Activated T-cell treated with anti-CD3 and anti-CD28 coated beads, Interleukin-2, amount 50 U/mL, for 4 hours (primary cell): ENCODE results near the gene MOXD1. TPM values are rescaled to one million over a fixed set of nuclear protein-coding genes. Genes with fewer than 3 reads are reported as not detected.

ENCODE experiments used
- ATAC-seq, 2 donors: fragments of 200-7000 bp; cut with Tn5 transposase; one replicate each; pipeline ENCODE4 v1.10.0; 2021
- DNase-seq: peaks from one replicate; pipeline ENCODE4 v3.0.0-alpha.2; 2020
- H3K27me3 Mint-ChIP-seq: one replicate; pipeline ENCODE4 v1.8.0; 2021; ENCODE audit warnings: low read depth, mixed read lengths
- H3K36me3 Mint-ChIP-seq: one replicate; pipeline ENCODE4 v1.8.0; 2022; ENCODE audit warnings: mixed read lengths; ENCODE audit not compliant: insufficient read depth
- H3K4me1 Mint-ChIP-seq: one replicate; pipeline ENCODE4 v1.8.0; 2021; ENCODE audit warnings: low read depth, mixed read lengths
- H3K4me3 Mint-ChIP-seq: one replicate; pipeline ENCODE4 v1.8.0; 2021; ENCODE audit warnings: mild to moderate bottlenecking, moderate library complexity, mixed read lengths
- H3K9me3 Mint-ChIP-seq: one replicate; pipeline ENCODE4 v1.8.0; 2021; ENCODE audit warnings: mixed read lengths
- total RNA-seq, 3 donors: library from RNA; stranded (reverse); gene quantifications; one replicate each; pipeline ENCODE4 v1.2.1, GENCODE V29; 2021

The MOXD1 gene
- not detected for total RNA-seq

DNA sequence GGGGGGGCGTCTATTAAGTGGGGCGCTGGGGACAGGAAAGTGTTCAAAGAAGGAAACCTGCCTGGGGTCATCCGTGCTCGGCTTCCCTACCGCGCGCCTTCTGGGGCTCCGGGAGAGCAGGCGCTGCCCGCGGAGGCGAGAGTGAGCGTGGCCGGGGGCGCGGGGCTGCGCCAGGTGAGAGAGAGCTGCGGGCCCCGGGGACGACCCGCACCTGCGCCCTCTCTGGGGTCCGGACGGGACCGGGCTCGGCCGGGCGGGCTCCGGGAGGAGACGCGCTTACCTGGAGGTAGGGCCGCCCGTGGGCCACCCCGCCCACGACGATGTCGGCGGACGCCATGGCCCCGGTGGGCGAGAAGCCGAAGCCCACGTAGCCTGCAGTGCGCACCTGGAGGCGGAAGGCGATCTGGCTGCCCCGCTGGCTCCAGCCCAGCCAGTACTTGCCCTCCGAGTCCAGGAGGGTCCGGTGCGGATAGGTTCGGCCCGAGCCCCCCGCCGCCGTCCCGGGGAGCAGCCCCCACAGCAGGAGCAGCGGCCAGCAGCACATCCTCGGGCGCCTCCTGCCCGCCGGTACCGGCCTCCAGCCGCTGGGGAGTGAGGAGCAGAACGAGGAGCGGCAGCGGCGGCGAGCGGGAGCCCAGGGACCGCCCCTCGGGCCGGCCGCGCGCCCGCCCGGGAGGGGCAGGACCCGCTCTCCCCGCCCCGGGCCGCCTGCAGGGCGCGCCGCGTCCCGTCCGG, at the start of gene MOXD1:
Gene MOXD1, minus strand, starts transcription at position 593 of the 735 bp plus-strand sequence. Its CDS starts 49 bp downstream, at position 544.
- H3K4me3 Mint-ChIP-seq = peak within 1 kb of the TSS; percentile 58
- peaks cover 11% of the 10 kb centered on the region for H3K4me1 Mint-ChIP-seq
- peaks cover 4% of the 10 kb centered on the region for H3K9me3 Mint-ChIP-seq
- DNase-seq = no peak
- peaks cover 56% of the 10 kb centered on the region for H3K27me3 Mint-ChIP-seq
- ATAC-seq = peak; percentile 50 to 56
- H3K36me3 Mint-ChIP-seq = no peaks in the 10 kb centered on the region

DNA sequence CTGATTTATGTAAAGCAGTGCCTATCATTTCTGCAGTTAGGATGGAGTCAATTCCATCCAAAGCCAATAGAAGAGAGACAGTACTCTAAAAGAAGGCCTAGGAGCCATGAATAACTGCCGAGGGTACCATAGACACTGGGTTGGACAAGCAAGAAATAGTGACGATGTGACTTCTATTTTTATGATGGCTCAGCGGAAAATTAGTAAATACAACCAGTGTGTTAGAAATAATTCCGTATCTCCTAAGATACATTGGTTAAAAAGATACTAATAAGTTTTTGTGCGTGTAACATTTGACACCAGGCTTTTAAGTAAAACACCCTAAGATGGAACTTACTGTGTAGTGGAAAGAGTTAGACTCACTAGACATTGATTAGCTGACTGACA, 45.6 kb upstream of the MOXD1 start:
- DNase-seq (no peak), ATAC-seq (no peak)
- Mint-ChIP-seq H3K27me3 (no peaks in the 10 kb centered on the region), H3K9me3 (peaks cover 7% of the 10 kb centered on the region), H3K4me3 (no peak overlapping the region), H3K4me1 (no peaks in the 10 kb centered on the region), H3K36me3 (peaks cover 18% of the 10 kb centered on the region)

DNA sequence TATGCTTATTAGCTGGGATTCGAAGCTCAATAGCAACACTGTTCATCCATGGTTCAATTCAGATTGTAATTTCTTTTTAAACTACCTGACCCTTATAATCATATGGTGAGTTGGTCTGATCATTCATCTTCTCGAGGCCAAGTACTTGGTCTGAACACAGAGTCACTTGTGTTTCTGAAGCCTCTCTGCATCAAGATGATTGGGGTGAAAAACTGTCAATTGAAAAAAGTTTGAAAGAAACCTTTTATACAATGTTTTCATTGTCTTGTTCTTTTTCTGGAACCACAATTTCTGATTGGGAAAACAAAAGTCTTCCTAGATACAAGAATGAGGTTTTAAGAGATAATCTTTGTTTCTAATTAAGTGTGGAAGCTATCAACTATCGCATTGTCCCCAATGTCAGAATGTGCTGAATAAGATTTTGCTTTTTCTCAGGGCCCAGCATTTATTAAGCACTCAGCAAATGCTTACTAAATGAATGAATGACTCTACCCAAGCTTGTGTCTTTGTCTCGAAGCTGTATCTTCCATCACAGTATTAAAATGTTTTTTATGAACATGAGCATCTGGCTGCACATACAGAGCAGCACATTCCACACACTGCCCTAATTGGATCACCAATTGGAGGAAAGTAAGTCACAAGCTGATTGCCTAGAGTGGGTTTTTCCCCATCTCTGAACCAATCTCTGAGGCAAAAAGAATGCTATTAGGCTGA, 45.0 kb upstream of the MOXD1 start:
- Mint-ChIP-seq H3K4me3 (no peak overlapping the region), H3K9me3 (peaks cover 11% of the 10 kb centered on the region), H3K27me3 (no peaks in the 10 kb centered on the region), H3K36me3 (peaks cover 13% of the 10 kb centered on the region), H3K4me1 (no peaks in the 10 kb centered on the region)
- DNase-seq = no peak
- ATAC-seq = no peak

DNA sequence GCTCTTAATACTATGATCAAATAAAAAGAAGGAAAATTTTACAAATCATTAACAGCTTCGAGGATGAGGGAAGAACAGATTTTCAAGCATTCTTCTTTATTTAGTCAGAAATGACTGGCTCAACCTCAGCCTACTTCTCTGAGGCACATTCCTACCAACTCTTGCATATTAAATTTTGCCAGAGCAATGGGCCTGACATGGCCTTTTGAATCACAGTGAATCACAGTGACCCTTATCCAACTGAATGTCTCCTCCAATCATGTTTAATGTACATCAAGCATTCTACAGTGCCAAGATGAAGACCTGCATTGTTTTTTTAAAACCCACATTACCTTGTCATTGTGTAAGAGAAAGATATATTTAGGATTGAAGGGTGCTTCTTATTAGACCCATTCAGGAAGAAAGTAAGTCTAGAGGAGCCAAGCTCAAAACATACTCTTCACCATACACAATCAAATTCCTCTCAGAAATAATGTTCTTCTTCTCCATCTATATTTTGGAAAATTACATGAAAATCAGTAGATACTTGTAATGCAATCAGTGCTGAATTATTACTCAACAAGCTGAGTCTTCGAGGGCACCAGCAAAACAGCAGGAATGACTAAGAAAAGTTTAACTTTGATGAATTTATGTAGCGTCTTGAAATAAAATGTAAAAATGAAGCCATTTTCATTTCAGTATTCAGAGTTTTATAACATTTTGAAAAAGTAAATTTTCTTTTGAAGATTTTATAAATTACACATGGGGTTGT, 44.1 kb upstream of the MOXD1 start:
- Mint-ChIP-seq H3K36me3 (peaks cover 7% of the 10 kb centered on the region), H3K4me3 (no peak overlapping the region), H3K9me3 (peaks cover 17% of the 10 kb centered on the region), H3K4me1 (no peaks in the 10 kb centered on the region), H3K27me3 (no peaks in the 10 kb centered on the region)
- DNase-seq (no peak), ATAC-seq (no peak)

DNA sequence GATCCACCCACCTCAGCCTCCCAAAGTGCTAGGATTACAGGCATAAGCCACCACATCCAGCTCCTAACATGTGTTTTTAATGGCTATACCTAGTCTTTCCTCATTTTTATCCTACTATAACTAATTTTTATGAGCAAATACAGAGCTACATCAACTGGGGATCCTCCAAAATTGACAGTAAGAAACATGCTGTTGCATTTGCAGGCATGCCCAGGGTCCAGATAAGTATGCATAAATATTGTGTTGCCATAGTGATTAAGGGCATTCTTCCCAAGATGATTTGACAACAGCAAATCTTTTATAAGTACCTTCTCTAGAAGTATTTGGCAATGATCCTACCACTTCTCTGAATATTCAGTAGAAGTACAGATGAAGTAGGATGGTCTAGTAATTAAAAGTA, 41.9 kb upstream of the MOXD1 start:
- H3K27me3 Mint-ChIP-seq = no peaks in the 10 kb centered on the region
- H3K9me3 Mint-ChIP-seq = peaks cover 21% of the 10 kb centered on the region
- H3K4me3 Mint-ChIP-seq = no peak overlapping the region
- no peaks in the 10 kb centered on the region for H3K4me1 Mint-ChIP-seq
- no peaks in the 10 kb centered on the region for H3K36me3 Mint-ChIP-seq
- ATAC-seq (no peak), DNase-seq (no peak)

GRCh38 chr6:132430110-132430509, 28.8 kb upstream of the MOXD1 start:
- ATAC-seq (no peak), DNase-seq (no peak)
- Mint-ChIP-seq H3K36me3 (no peaks in the 10 kb centered on the region), H3K4me3 (no peak overlapping the region), H3K9me3 (no peaks in the 10 kb centered on the region), H3K27me3 (peaks cover 29% of the 10 kb centered on the region), H3K4me1 (no peaks in the 10 kb centered on the region)

GRCh38 chr6:132425176-132425575, 23.9 kb upstream of the MOXD1 start:
- ATAC-seq (no peak), DNase-seq (no peak)
- no peak overlapping the region for H3K4me3 Mint-ChIP-seq
- H3K27me3 Mint-ChIP-seq = peaks cover 15% of the 10 kb centered on the region
- no peaks in the 10 kb centered on the region for H3K36me3 Mint-ChIP-seq
- H3K4me1 Mint-ChIP-seq = no peaks in the 10 kb centered on the region
- H3K9me3 Mint-ChIP-seq = peaks cover 14% of the 10 kb centered on the region

DNA sequence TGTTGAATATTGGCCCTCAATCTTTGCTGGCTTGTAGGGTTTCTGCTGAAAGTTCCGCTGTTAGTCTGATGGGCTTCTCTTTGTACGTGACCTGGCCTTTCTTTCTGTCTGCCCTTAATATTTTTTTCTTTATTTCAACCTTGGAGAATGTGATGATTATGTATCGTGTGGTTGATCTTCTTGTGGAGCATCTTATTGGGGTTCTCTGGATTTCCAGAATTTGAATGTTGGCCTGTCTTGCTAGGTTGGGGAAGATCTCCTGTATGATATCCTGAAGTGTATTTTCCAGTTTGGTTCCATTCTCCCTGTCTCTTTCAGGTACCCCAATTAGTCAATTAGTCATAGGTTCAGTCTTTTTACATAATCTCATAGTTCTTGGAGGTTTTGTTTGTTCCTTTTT, 22.6 kb upstream of the MOXD1 start:
- Mint-ChIP-seq H3K27me3 (peaks cover 15% of the 10 kb centered on the region), H3K4me1 (no peaks in the 10 kb centered on the region), H3K36me3 (no peaks in the 10 kb centered on the region), H3K4me3 (no peak overlapping the region), H3K9me3 (peaks cover 14% of the 10 kb centered on the region)
- ATAC-seq (no peak), DNase-seq (no peak)

DNA sequence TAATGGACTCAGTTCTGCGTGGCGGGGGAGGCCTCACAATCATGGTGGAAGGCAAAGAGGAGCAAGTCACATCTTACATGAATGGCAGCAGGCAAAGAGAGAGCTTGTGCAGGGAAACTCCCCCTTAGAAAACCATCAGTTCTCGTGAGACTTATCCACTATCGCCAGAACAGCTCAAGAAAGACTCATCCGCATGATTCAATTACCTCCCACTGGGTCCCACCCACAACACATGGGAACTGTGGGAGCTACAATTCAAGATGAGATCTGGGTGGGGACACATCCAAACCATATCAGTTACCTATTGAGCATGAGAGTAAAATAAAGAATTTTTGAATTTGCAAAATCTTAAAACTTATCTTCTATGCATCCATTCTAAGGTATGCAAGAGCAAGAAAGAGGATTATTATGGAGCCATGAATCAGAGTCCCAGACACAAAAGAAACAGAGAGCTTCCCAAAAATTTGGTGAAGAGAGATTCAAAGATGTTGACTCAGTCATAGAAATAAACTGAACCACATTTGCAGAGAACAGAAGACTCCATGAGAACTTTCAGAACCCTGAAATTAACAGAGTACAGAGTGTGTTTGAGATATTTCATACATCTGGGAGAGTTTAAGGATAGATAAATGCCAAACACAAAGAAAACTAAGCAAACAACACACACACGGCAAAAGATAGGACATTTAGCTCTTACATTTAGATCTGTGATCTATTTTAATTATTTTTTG, 17.1 kb upstream of the MOXD1 start:
- ATAC-seq (no peak), DNase-seq (no peak)
- H3K27me3 Mint-ChIP-seq = peaks cover 7% of the 10 kb centered on the region
- no peaks in the 10 kb centered on the region for H3K36me3 Mint-ChIP-seq
- peaks cover 28% of the 10 kb centered on the region for H3K9me3 Mint-ChIP-seq
- no peaks in the 10 kb centered on the region for H3K4me1 Mint-ChIP-seq
- H3K4me3 Mint-ChIP-seq = no peak overlapping the region

GRCh38 chr6:132414761-132415160, 13.5 kb upstream of the MOXD1 start:
- Mint-ChIP-seq H3K4me3 (no peak overlapping the region), H3K27me3 (peaks cover 14% of the 10 kb centered on the region), H3K4me1 (no peaks in the 10 kb centered on the region), H3K36me3 (no peaks in the 10 kb centered on the region), H3K9me3 (peaks cover 14% of the 10 kb centered on the region)
- no peak for DNase-seq
- no peak for ATAC-seq

DNA sequence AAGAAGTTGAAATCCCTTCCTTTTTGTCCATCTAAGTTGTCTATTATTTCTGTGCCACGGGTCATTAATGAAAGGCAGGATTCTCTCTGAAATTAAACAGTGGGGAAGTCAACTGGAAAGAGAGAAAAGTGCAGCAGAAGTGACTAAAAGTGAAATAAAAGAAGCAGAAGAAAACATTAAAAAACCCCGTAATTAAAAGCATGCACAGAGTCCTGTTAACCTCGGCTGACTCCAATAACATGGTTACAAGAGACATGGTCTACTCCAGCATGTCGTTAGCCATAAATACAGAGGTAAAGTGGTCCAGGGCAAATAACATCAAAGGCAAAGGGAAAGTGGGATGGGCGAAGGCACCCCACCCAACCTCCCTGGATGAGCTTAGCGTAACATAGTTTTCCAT, 13.0 kb upstream of the MOXD1 start:
- no peaks in the 10 kb centered on the region for H3K36me3 Mint-ChIP-seq
- peaks cover 15% of the 10 kb centered on the region for H3K27me3 Mint-ChIP-seq
- peaks cover 14% of the 10 kb centered on the region for H3K9me3 Mint-ChIP-seq

GRCh38 chr6:132413499-132413802, 12.2 kb upstream of the MOXD1 start:
- H3K9me3 Mint-ChIP-seq = peaks cover 14% of the 10 kb centered on the region
- no peaks in the 10 kb centered on the region for H3K4me1 Mint-ChIP-seq
- peaks cover 24% of the 10 kb centered on the region for H3K27me3 Mint-ChIP-seq
- ATAC-seq (no peak), DNase-seq (no peak)
- no peaks in the 10 kb centered on the region for H3K36me3 Mint-ChIP-seq
- no peak overlapping the region for H3K4me3 Mint-ChIP-seq

More for the DNA sequence above, 13.0 kb upstream of the MOXD1 start:
- no peak for ATAC-seq
- DNase-seq = no peak
- no peaks in the 10 kb centered on the region for H3K4me1 Mint-ChIP-seq
- H3K4me3 Mint-ChIP-seq = no peak overlapping the region

GRCh38 chr6:132412656-132413498, 11.6 kb upstream of the MOXD1 start:
- Mint-ChIP-seq H3K4me1 (no peaks in the 10 kb centered on the region), H3K9me3 (peaks cover 12% of the 10 kb centered on the region), H3K36me3 (no peaks in the 10 kb centered on the region), H3K27me3 (peaks cover 27% of the 10 kb centered on the region), H3K4me3 (no peak overlapping the region)
- ATAC-seq (no peak), DNase-seq (no peak)
